A549 (cell line): ENCODE results near the gene CDK19. TPM values are rescaled to one million over a fixed set of nuclear protein-coding genes. Genes with fewer than 3 reads are reported as not detected.

ENCODE experiments used
- ATAC-seq, 2 experiments: fragments of 200-7000 bp in 1 of 2; fragments of >200 bp in 1 of 2; cut with Nextera tagmentation in 1 of 2; cut with Tn5 transposase in 1 of 2; 3 replicates each; pipeline versions ENCODE4 v1.8.0 to v1.9.1; 2018 to 2020; ENCODE audit warnings: mild to moderate bottlenecking in 1 of 2, moderate library complexity in 1 of 2
- CTCF ChIA-PET: fragments of 300-600 bp; sonication (Branson Sonifier 250); formaldehyde crosslinking; extraction: SDS; loops from one replicate; lab custom pipeline; 2021; ENCODE audit warnings: antibody characterized with exemption, inconsistent platforms; lab: Yijun Ruan, JAX
- POLR2A ChIA-PET: fragments of 350-600 bp; formaldehyde crosslinking; extraction: SDS; loops from one replicate; lab custom pipeline; 2021; ENCODE audit warnings: antibody characterized with exemption, inconsistent platforms; lab: Yijun Ruan, JAX
- DNase-seq, 2 experiments: peaks; one replicate each; pipeline versions ENCODE4 v3.0.0 to v3.0.0-alpha.2; 2011 to 2016; ENCODE audit warnings: low read depth in 1 of 2, low spot score in 1 of 2
- FAIRE-seq: peaks from 2 replicates; lab custom pipeline; 2011; peaks lifted over from hg19 to GRCh38; lab: Jason Lieb, UNC
- H3K27ac ChIP-seq, 2 experiments: fragments of >200 bp; sonication (Bioruptor Twin); formaldehyde crosslinking; 3 replicates each; pipeline ENCODE4 v1.5.1; 2016 to 2017
- H3K4me1 ChIP-seq: fragments of >200 bp; sonication (Bioruptor Twin); formaldehyde crosslinking; 3 replicates; pipeline ENCODE4 v1.6.1; 2016
- H3K4me2 ChIP-seq: fragments of >200 bp; sonication (Bioruptor Twin); formaldehyde crosslinking; 3 replicates; pipeline ENCODE4 v1.6.1; 2016
- H3K4me3 ChIP-seq: fragments of >200 bp; sonication (Bioruptor Twin); formaldehyde crosslinking; 3 replicates; pipeline ENCODE4 v1.5.1; 2016
- H3K9me3 ChIP-seq: fragments of >200 bp; sonication (Bioruptor Twin); formaldehyde crosslinking; 3 replicates; pipeline ENCODE4 v1.6.1; 2016
- CBX8 ChIP-seq: fragments of 200-600 bp; sonication (generic); IDR thresholded peaks from 2 replicates; pipeline ENCODE4 v1.6.1; 2016
- CEBPB ChIP-seq, 2 experiments: fragments of >200 bp in 1 of 2; sonication (Bioruptor Twin) in 1 of 2; formaldehyde crosslinking in 1 of 2; IDR thresholded peaks; 2 replicates each; pipeline ENCODE4 v1.6.1; 2012 to 2016
- CHD2 ChIP-seq: fragments of 150-350 bp; IDR thresholded peaks from 2 replicates; pipeline ENCODE4 v1.6.1; 2014; ENCODE audit warnings: low read length; ENCODE audit not compliant: partially characterized antibody
- CHD4 ChIP-seq: fragments of 200-600 bp; sonication (generic); IDR thresholded peaks from 2 replicates; pipeline ENCODE4 v1.6.1; 2016; ENCODE audit warnings: antibody characterized with exemption, mild to moderate bottlenecking, borderline replicate concordance
- EHF ChIP-seq: fragments of 250-450 bp; sonication (Bioruptor Pico); IDR thresholded peaks from 2 replicates; pipeline ENCODE4 v1.5.0; 2020; ENCODE audit warnings: mild to moderate bottlenecking
- EHMT2 ChIP-seq: fragments of 200-600 bp; sonication (generic); IDR thresholded peaks from 2 replicates; pipeline ENCODE4 v1.6.1; 2016; ENCODE audit warnings: antibody characterized with exemption, low read depth, mild to moderate bottlenecking, moderate library complexity
- ESRRA ChIP-seq: fragments of 150-350 bp; IDR thresholded peaks from 2 replicates; pipeline ENCODE4 v1.6.1; 2014; ENCODE audit warnings: mild to moderate bottlenecking, low read length, borderline replicate concordance
- FOSB ChIP-seq: fragments of 250-450 bp; sonication (Bioruptor Pico); IDR thresholded peaks from 2 replicates; pipeline ENCODE4 v1.5.0; 2020; ENCODE audit warnings: mild to moderate bottlenecking, moderate library complexity
- FOXS1 ChIP-seq: fragments of 250-450 bp; sonication (Bioruptor Pico); IDR thresholded peaks from 2 replicates; pipeline ENCODE4 v1.5.0; 2020; ENCODE audit warnings: mild to moderate bottlenecking, moderate library complexity
- HEYL ChIP-seq: fragments of 250-450 bp; sonication (Bioruptor Pico); IDR thresholded peaks from 2 replicates; pipeline ENCODE4 v1.8.0; 2021; ENCODE audit warnings: mild to moderate bottlenecking, moderate library complexity
- HMGXB4 ChIP-seq: fragments of 250-450 bp; sonication (Bioruptor Pico); IDR thresholded peaks from 2 replicates; pipeline ENCODE4 v1.5.0; 2021; ENCODE audit warnings: mild to moderate bottlenecking, moderate library complexity, borderline replicate concordance
- HOXB5 ChIP-seq: fragments of 250-450 bp; sonication (Bioruptor Pico); IDR thresholded peaks from 2 replicates; pipeline ENCODE4 v1.5.0; 2020; ENCODE audit warnings: mild to moderate bottlenecking, moderate library complexity
- KDM1A ChIP-seq: fragments of 200-600 bp; sonication (generic); IDR thresholded peaks from 2 replicates; pipeline ENCODE4 v1.6.1; 2016; ENCODE audit warnings: low read depth, mild to moderate bottlenecking
- KDM5A ChIP-seq: fragments of 200-600 bp; sonication (generic); IDR thresholded peaks from 2 replicates; pipeline ENCODE4 v1.6.1; 2016; ENCODE audit warnings: antibody characterized with exemption, mild to moderate bottlenecking
- MAZ ChIP-seq: fragments of 150-350 bp; IDR thresholded peaks from 2 replicates; pipeline ENCODE4 v1.6.1; 2014; ENCODE audit warnings: antibody characterized with exemption, low read depth, low read length, borderline replicate concordance
- POLR2AphosphoS2 ChIP-seq: conservative IDR thresholded peaks from 2 replicates; pipeline ENCODE4 v1.6.1; 2012; ENCODE audit warnings: low read length, improper control_type of control experiment, inconsistent platforms
- RCOR1 ChIP-seq: fragments of 150-350 bp; IDR thresholded peaks from 2 replicates; pipeline ENCODE4 v1.6.1; 2014; ENCODE audit warnings: antibody characterized with exemption, low read length, low read depth
- RNF2 ChIP-seq: fragments of 200-600 bp; sonication (generic); IDR thresholded peaks from 2 replicates; pipeline ENCODE4 v1.6.1; 2016; ENCODE audit warnings: low read depth, mild to moderate bottlenecking, antibody characterized with exemption, moderate library complexity, borderline replicate concordance
- SMC3 ChIP-seq: fragments of >200 bp; sonication (Bioruptor Twin); formaldehyde crosslinking; IDR thresholded peaks from 3 replicates; pipeline ENCODE4 v1.6.1; 2018; ENCODE audit warnings: inconsistent platforms
- TFCP2L1 ChIP-seq: fragments of 250-450 bp; sonication (Bioruptor Pico); IDR thresholded peaks from 2 replicates; pipeline ENCODE4 v1.5.0; 2021; ENCODE audit warnings: mild to moderate bottlenecking
- TP53 ChIP-seq: fragments of 250-450 bp; sonication (Bioruptor Pico); IDR thresholded peaks from 2 replicates; pipeline ENCODE4 v1.5.0; 2021; ENCODE audit warnings: mild to moderate bottlenecking, moderate library complexity
- ZC3H11A ChIP-seq: fragments of 450-650 bp; IDR thresholded peaks from 2 replicates; pipeline ENCODE4 v1.6.1; 2014; ENCODE audit warnings: antibody characterized with exemption, mild to moderate bottlenecking
- ZNF302 ChIP-seq: fragments of 250-450 bp; sonication (Bioruptor Pico); IDR thresholded peaks from 2 replicates; pipeline ENCODE4 v1.9.0; 2021; ENCODE audit warnings: inconsistent platforms, mild to moderate bottlenecking, moderate library complexity
- ZSCAN20 ChIP-seq: fragments of 250-450 bp; sonication (Bioruptor Pico); IDR thresholded peaks from 2 replicates; pipeline ENCODE4 v1.8.0; 2022; ENCODE audit warnings: mild to moderate bottlenecking, moderate library complexity
- WGBS: methylation state at CpG from one replicate; pipeline ENCODE4 v1.1.6; 2017; ENCODE audit errors: missing lambda C conversion rate; 5-methylcytosine and 5-hydroxymethylcytosine counted together
- polyA plus RNA-seq, 4 experiments: library from polyadenylated mRNA; depleted of rRNA in 3 of 4; stranded (reverse); fragments of >200 nt; fragmentation: RNase III in 1 of 4; extraction: RNeasy Plus Mini Kit Qiagen cat#74134 plus additional on column Dnase treatment in 1 of 4; gene quantifications; 2 replicates in 3 of 4; 3 replicates in 1 of 4; pipeline ENCODE4 v1.2.3, GENCODE V29; 2011 to 2017
- TF ChIP-seq, protein P1 (sequence below): fragments of 250-450 bp; sonication (Bioruptor Pico); IDR thresholded peaks from 2 replicates; pipeline ENCODE4 v1.5.0; 2020; ENCODE audit warnings: low read depth, mild to moderate bottlenecking, moderate library complexity
- TF ChIP-seq, protein P2 (sequence below): fragments of >200 bp; sonication (Bioruptor Twin); formaldehyde crosslinking; IDR thresholded peaks from 3 replicates; pipeline ENCODE4 v1.5.1; 2016
- TF ChIP-seq, protein P3 (sequence below): IDR thresholded peaks from 2 replicates; pipeline ENCODE4 v1.6.1; 2012
- TF ChIP-seq, protein P4 (sequence below): fragments of 450-650 bp; IDR thresholded peaks from 2 replicates; pipeline ENCODE4 v1.6.1; 2014; ENCODE audit warnings: antibody characterized with exemption

The CDK19 gene
- polyA plus RNA-seq, 2 of the 4 experiments (the other 2 are of a cell fraction), result 7.1 to 18.6 TPM

DNA sequence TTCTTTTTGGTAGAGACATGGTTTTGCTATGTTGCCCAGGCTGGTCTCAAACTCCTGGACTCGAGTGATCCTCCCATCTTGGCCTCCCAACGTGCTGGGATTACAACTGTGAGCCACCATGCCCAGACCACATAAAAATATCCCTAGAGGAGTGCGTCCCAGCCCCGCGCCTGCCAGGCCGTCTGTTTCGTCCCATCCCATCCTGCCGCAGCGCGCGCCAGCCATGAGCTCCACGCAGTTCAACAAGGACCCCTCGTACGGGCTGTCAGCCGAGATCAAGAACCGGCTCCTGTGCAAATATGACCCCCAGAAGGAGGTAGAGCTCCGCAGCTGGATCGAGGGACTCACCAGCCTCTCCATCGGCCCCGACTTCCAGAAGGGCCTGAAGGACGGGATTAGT, 42.7 kb upstream of the CDK19 start (continued):
- TF ChIP-seq, protein P1, sequence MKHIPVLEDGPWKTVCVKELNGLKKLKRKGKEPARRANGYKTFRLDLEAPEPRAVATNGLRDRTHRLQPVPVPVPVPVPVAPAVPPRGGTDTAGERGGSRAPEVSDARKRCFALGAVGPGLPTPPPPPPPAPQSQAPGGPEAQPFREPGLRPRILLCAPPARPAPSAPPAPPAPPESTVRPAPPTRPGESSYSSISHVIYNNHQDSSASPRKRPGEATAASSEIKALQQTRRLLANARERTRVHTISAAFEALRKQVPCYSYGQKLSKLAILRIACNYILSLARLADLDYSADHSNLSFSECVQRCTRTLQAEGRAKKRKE (CRISPR knock-in tag), result no peak
- TF ChIP-seq KDM5A (no peak), RNF2 (no peak)

DNA sequence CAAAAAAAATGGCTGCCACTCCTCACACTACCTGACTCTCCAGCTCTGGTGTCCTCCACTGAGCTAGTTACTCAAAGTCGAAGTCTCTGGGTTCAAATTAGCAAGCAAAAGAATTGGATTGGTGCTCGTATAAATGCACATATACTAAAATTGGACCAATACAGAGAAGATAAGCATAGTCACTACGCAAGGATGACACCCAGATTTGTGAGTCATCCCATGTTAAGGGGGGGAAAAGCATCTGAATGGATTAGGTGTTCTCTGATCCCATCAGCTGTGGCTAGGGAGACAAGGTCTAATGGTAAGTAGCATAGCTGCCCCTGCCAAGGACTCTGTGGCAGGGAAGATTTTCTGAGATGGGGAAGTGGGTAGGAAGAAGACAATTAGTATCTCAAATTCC, 41.0 kb upstream of the CDK19 start:
- no peak for DNase-seq
- no peak for TF ChIP-seq ZNF302 (CRISPR knock-in tag)
- TF ChIP-seq TFCP2L1 (CRISPR knock-in tag), result no peak
- TF ChIP-seq RCOR1, result no peak
- no peak for TF ChIP-seq HEYL (CRISPR knock-in tag)
- TF ChIP-seq TP53 (CRISPR knock-in tag), result no peak
- TF ChIP-seq KDM5A, result no peak
- no peak for TF ChIP-seq EHF (CRISPR knock-in tag)
- no peak for TF ChIP-seq MAZ
- TF ChIP-seq CBX8, result no peak
- TF ChIP-seq SMC3, result no peak
- TF ChIP-seq, protein P1 (CRISPR knock-in tag), result no peak
- TF ChIP-seq CHD2, result no peak
- no peak for TF ChIP-seq ZSCAN20 (CRISPR knock-in tag)
- TF ChIP-seq, protein P2, sequence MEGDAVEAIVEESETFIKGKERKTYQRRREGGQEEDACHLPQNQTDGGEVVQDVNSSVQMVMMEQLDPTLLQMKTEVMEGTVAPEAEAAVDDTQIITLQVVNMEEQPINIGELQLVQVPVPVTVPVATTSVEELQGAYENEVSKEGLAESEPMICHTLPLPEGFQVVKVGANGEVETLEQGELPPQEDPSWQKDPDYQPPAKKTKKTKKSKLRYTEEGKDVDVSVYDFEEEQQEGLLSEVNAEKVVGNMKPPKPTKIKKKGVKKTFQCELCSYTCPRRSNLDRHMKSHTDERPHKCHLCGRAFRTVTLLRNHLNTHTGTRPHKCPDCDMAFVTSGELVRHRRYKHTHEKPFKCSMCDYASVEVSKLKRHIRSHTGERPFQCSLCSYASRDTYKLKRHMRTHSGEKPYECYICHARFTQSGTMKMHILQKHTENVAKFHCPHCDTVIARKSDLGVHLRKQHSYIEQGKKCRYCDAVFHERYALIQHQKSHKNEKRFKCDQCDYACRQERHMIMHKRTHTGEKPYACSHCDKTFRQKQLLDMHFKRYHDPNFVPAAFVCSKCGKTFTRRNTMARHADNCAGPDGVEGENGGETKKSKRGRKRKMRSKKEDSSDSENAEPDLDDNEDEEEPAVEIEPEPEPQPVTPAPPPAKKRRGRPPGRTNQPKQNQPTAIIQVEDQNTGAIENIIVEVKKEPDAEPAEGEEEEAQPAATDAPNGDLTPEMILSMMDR, result no peak
- TF ChIP-seq FOXS1 (CRISPR knock-in tag), result no peak
- TF ChIP-seq HMGXB4, result no peak
- TF ChIP-seq KDM1A, result no peak
- no peak for TF ChIP-seq EHMT2
- no peak overlapping the region for H3K4me2 ChIP-seq
- CTCF ChIA-PET, result interaction anchor here (1.3 kb wide), 1 partner anchor 373 kb away, joined by 4 read pairs; no protein-coding TSS in a partner anchor
- POLR2A ChIA-PET, result no interaction called here
- no peaks in the 10 kb centered on the region for H3K4me1 ChIP-seq
- WGBS, result 94% methylated on average over 3 of the region's 3 CpGs
- ATAC-seq, result no peak
- H3K9me3 ChIP-seq, result no peaks in the 10 kb centered on the region
- no peak overlapping the region for H3K27ac ChIP-seq
- FAIRE-seq, result no peak
- no peak overlapping the region for H3K4me3 ChIP-seq

DNA sequence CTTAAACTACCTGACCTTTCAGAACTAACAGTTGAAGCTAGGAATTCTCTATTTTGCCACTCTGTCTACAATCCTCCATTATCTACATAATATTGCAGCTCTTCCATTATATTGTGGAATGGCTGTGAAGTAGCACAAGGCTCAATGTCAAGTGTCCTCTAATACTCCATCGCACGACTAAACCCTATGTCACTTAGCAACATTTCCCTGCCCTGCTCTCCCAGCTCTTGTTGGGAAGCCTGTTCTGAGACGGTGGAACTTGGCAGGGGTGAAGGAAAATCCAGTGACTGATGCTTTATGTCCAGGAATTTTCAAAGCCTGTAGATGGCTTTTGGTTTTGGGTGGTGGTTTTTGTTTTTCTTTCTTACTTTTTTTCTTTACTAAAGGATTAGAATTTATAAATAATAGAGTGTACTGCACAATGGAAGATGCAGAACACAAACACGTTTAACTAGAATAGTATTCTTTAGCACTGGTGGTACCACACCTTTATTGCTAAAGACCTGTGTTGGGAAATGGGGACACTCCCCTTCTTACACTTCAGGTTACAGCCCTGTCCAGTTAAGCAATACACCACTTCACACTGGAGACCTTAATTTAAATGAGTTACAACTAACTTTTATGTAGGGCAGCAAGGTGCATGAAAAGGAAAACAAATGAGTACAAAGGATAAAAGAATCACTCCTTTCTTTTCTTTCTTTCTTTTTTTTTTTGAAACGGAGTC, 38.6 kb upstream of the CDK19 start:
- ChIA-PET POLR2A (no interaction called here), CTCF (interaction anchor here (1.1 kb wide), 1 partner anchor 25 kb away, joined by 3 read pairs; no protein-coding TSS in a partner anchor)
- Histone ChIP-seq H3K27ac (no peak overlapping the region), H3K4me1 (no peaks in the 10 kb centered on the region), H3K9me3 (no peaks in the 10 kb centered on the region), H3K4me2 (no peak overlapping the region), H3K4me3 (no peak overlapping the region)
- 59% methylated on average over 5 of the region's 5 CpGs for WGBS
- FAIRE-seq (no peak), DNase-seq (no peak), ATAC-seq (no peak)
- TF ChIP-seq ESRRA (no peak), CHD4 (no peak), FOXS1 (CRISPR knock-in tag) (no peak), CEBPB (IDR thresholded peaks at IDR 0.05) (no peak), TP53 (CRISPR knock-in tag) (no peak), ZC3H11A (no peak), HOXB5 (no peak), CBX8 (no peak), POLR2AphosphoS2 (no peak), KDM1A (no peak), FOSB (CRISPR knock-in tag) (no peak)
- TF ChIP-seq, protein P3, sequence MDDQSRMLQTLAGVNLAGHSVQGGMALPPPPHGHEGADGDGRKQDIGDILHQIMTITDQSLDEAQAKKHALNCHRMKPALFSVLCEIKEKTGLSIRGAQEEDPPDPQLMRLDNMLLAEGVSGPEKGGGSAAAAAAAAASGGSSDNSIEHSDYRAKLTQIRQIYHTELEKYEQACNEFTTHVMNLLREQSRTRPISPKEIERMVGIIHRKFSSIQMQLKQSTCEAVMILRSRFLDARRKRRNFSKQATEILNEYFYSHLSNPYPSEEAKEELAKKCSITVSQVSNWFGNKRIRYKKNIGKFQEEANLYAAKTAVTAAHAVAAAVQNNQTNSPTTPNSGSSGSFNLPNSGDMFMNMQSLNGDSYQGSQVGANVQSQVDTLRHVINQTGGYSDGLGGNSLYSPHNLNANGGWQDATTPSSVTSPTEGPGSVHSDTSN, result no peak
- TF ChIP-seq, protein P4, sequence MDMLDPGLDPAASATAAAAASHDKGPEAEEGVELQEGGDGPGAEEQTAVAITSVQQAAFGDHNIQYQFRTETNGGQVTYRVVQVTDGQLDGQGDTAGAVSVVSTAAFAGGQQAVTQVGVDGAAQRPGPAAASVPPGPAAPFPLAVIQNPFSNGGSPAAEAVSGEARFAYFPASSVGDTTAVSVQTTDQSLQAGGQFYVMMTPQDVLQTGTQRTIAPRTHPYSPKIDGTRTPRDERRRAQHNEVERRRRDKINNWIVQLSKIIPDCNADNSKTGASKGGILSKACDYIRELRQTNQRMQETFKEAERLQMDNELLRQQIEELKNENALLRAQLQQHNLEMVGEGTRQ, result no peak
